Activated CD4-positive, alpha-beta T cell treated with anti-CD3 and anti-CD28 coated beads, Interleukin-2, amount 10 ng/mL, durations not matched to agents 7 days and 5 days (primary cell): ENCODE results near the gene HPCA. TPM values are rescaled to one million over a fixed set of nuclear protein-coding genes. Genes with fewer than 3 reads are reported as not detected.

Source experiments
- CTCF ChIA-PET: fragments of 350-600 bp; sonication (Branson Sonifier 250); formaldehyde crosslinking; loops from one replicate; lab custom pipeline; 2021; ENCODE audit warnings: antibody characterized with exemption; lab: Charles Lee
- POLR2A ChIA-PET: fragments of 350-600 bp; sonication (Branson Sonifier 250); formaldehyde crosslinking; loops from one replicate; lab custom pipeline; 2021; ENCODE audit warnings: antibody characterized with exemption; lab: Charles Lee
- DNase-seq: peaks from one replicate; pipeline ENCODE4 v3.0.0-alpha.2; 2020
- H3K27ac Mint-ChIP-seq: one replicate; pipeline ENCODE4 v1.8.0; 2021; ENCODE audit warnings: mild to moderate bottlenecking, moderate library complexity, mixed read lengths
- H3K27me3 Mint-ChIP-seq: one replicate; pipeline ENCODE4 v1.8.0; 2021; ENCODE audit warnings: mixed read lengths
- H3K36me3 Mint-ChIP-seq: one replicate; pipeline ENCODE4 v1.8.0; 2021; ENCODE audit warnings: low read depth, mixed read lengths
- H3K4me1 Mint-ChIP-seq: one replicate; pipeline ENCODE4 v1.8.0; 2021; ENCODE audit warnings: mixed read lengths
- H3K4me3 Mint-ChIP-seq: one replicate; pipeline ENCODE4 v1.8.0; 2021; ENCODE audit warnings: mild to moderate bottlenecking, moderate library complexity, mixed read lengths
- H3K9me3 Mint-ChIP-seq: one replicate; pipeline ENCODE4 v1.8.0; 2021; ENCODE audit warnings: mixed read lengths
- total RNA-seq, 2 experiments: library from RNA; stranded (reverse); gene quantifications; one replicate each; pipeline ENCODE4 v1.2.3, GENCODE V29; 2021

HPCA gene
- total RNA-seq = not detected

GRCh38 chr1:32886004-32886827 lies at the start of gene HPCA:
HPCA (plus strand) TSS chr1:32886491; CDS start chr1:32888899, 2,408 bp downstream.
- H3K27ac Mint-ChIP-seq = no peak within 1 kb of the TSS
- H3K4me1 Mint-ChIP-seq = peaks cover 3% of the 10 kb centered on the region
- H3K9me3 Mint-ChIP-seq = no peaks in the 10 kb centered on the region
- ChIA-PET POLR2A (no interaction called here), CTCF (interaction anchor here (0.9 to 4.5 kb wide), 6 partner anchors 10 to 241 kb away, joined by 3 to 11 read pairs (median 4); no protein-coding TSS in a partner anchor)
- H3K4me3 Mint-ChIP-seq = no peak within 1 kb of the TSS
- peaks cover 59% of the 10 kb centered on the region for H3K27me3 Mint-ChIP-seq
- peak; percentile 45 for DNase-seq
- H3K36me3 Mint-ChIP-seq = no peaks in the 10 kb centered on the region

GRCh38 chr1:32848354-32849063 lies 37.8 kb upstream of the HPCA start:
- Mint-ChIP-seq H3K36me3 (peaks cover 28% of the 10 kb centered on the region), H3K4me1 (no peaks in the 10 kb centered on the region), H3K4me3 (no peak overlapping the region), H3K27me3 (no peaks in the 10 kb centered on the region), H3K9me3 (no peaks in the 10 kb centered on the region), H3K27ac (no peak overlapping the region)
- CTCF ChIA-PET = interaction anchor here (1.1 kb wide), 1 partner anchor 28 kb away, joined by 5 read pairs; no protein-coding TSS in a partner anchor
- DNase-seq = no peak
- POLR2A ChIA-PET = no interaction called here

GRCh38 chr1:32855861-32856617 lies 30.3 kb upstream of the HPCA start:
- Mint-ChIP-seq H3K36me3 (peaks cover 55% of the 10 kb centered on the region), H3K9me3 (no peaks in the 10 kb centered on the region), H3K27me3 (no peaks in the 10 kb centered on the region), H3K27ac (no peak overlapping the region), H3K4me3 (no peak overlapping the region), H3K4me1 (no peaks in the 10 kb centered on the region)
- DNase-seq = no peak
- POLR2A ChIA-PET = no interaction called here
- CTCF ChIA-PET = no interaction called here

GRCh38 chr1:32858136-32858535 lies 28.2 kb upstream of the HPCA start:
- Mint-ChIP-seq H3K9me3 (no peaks in the 10 kb centered on the region), H3K27me3 (no peaks in the 10 kb centered on the region), H3K4me1 (no peaks in the 10 kb centered on the region), H3K36me3 (peaks cover 61% of the 10 kb centered on the region), H3K27ac (no peak overlapping the region), H3K4me3 (no peak overlapping the region)
- CTCF ChIA-PET = no interaction called here
- POLR2A ChIA-PET = no interaction called here
- no peak for DNase-seq

GRCh38 chr1:32858791-32859190 lies 27.5 kb upstream of the HPCA start:
- Mint-ChIP-seq H3K4me3 (no peak overlapping the region), H3K27me3 (no peaks in the 10 kb centered on the region), H3K27ac (no peak overlapping the region), H3K9me3 (no peaks in the 10 kb centered on the region), H3K4me1 (no peaks in the 10 kb centered on the region), H3K36me3 (peaks cover 56% of the 10 kb centered on the region)
- ChIA-PET CTCF (interaction anchor here (1.4 kb wide), 1 partner anchor 13 kb away, joined by 6 read pairs; no protein-coding TSS in a partner anchor), POLR2A (no interaction called here)
- no peak for DNase-seq

GRCh38 chr1:32859915-32860314 lies 26.4 kb upstream of the HPCA start:
- H3K4me1 Mint-ChIP-seq = no peaks in the 10 kb centered on the region
- H3K27me3 Mint-ChIP-seq = no peaks in the 10 kb centered on the region
- ChIA-PET CTCF (interaction anchor here (0.6 to 1.4 kb wide), 2 partner anchors 12 to 215 kb away, joined by 4 to 6 read pairs; no protein-coding TSS in a partner anchor), POLR2A (no interaction called here)
- no peak for DNase-seq
- H3K36me3 Mint-ChIP-seq = peaks cover 50% of the 10 kb centered on the region
- no peak overlapping the region for H3K27ac Mint-ChIP-seq
- H3K4me3 Mint-ChIP-seq = no peak overlapping the region
- H3K9me3 Mint-ChIP-seq = no peaks in the 10 kb centered on the region

GRCh38 chr1:32860566-32860965 lies 25.7 kb upstream of the HPCA start:
- Mint-ChIP-seq H3K27ac (no peak overlapping the region), H3K27me3 (no peaks in the 10 kb centered on the region), H3K9me3 (no peaks in the 10 kb centered on the region), H3K4me3 (no peak overlapping the region), H3K4me1 (no peaks in the 10 kb centered on the region), H3K36me3 (peaks cover 49% of the 10 kb centered on the region)
- POLR2A ChIA-PET = no interaction called here
- CTCF ChIA-PET = interaction anchor here (0.6 kb wide), 1 partner anchor 215 kb away, joined by 4 read pairs; no protein-coding TSS in a partner anchor
- no peak for DNase-seq

- no peak overlapping the region for H3K27ac Mint-ChIP-seq
- H3K4me3 Mint-ChIP-seq = no peak overlapping the region
- H3K9me3 Mint-ChIP-seq = no peaks in the 10 kb centered on the region
- DNase-seq = no peak
- no peaks in the 10 kb centered on the region for H3K4me1 Mint-ChIP-seq
- H3K27me3 Mint-ChIP-seq = no peaks in the 10 kb centered on the region
- H3K36me3 Mint-ChIP-seq = peaks cover 36% of the 10 kb centered on the region
- POLR2A ChIA-PET = no interaction called here
- CTCF ChIA-PET = interaction anchor here (1.1 kb wide), 1 partner anchor 10 kb away, joined by 3 read pairs; no protein-coding TSS in a partner anchor
These were observed 24.2 kb upstream of the HPCA start for GRCh38 chr1:32861904-32862695.

- Mint-ChIP-seq H3K9me3 (no peaks in the 10 kb centered on the region), H3K4me3 (no peak overlapping the region), H3K27ac (no peak overlapping the region), H3K27me3 (no peaks in the 10 kb centered on the region), H3K36me3 (peaks cover 28% of the 10 kb centered on the region), H3K4me1 (no peaks in the 10 kb centered on the region)
- no peak for DNase-seq
- POLR2A ChIA-PET = no interaction called here
- CTCF ChIA-PET = interaction anchor here (0.6 kb wide), 1 partner anchor 39 kb away, joined by 3 read pairs; no protein-coding TSS in a partner anchor
These were observed 22.9 kb upstream of the HPCA start for GRCh38 chr1:32863218-32863880.

- CTCF ChIA-PET = interaction anchor here (0.6 kb wide), 1 partner anchor 40 kb away, joined by 3 read pairs; no protein-coding TSS in a partner anchor
- Mint-ChIP-seq H3K27me3 (no peaks in the 10 kb centered on the region), H3K27ac (no peak overlapping the region)
These were observed 22.4 kb upstream of the HPCA start for GRCh38 chr1:32863881-32864245.

GRCh38 chr1:32864375-32865019 lies 21.8 kb upstream of the HPCA start:
- DNase-seq = no peak
- Mint-ChIP-seq H3K27ac (no peak overlapping the region), H3K9me3 (no peaks in the 10 kb centered on the region), H3K4me1 (no peaks in the 10 kb centered on the region), H3K4me3 (no peak overlapping the region), H3K36me3 (peaks cover 22% of the 10 kb centered on the region), H3K27me3 (peaks cover 5% of the 10 kb centered on the region)
- CTCF ChIA-PET = interaction anchor here (1.2 kb wide), 1 partner anchor 11 kb away, joined by 3 read pairs; no protein-coding TSS in a partner anchor
- POLR2A ChIA-PET = no interaction called here

More at GRCh38 chr1:32863881-32864245, 22.4 kb upstream of the HPCA start:
- Mint-ChIP-seq H3K9me3 (no peaks in the 10 kb centered on the region), H3K36me3 (peaks cover 23% of the 10 kb centered on the region), H3K4me1 (no peaks in the 10 kb centered on the region), H3K4me3 (no peak overlapping the region)
- DNase-seq = no peak
- POLR2A ChIA-PET = no interaction called here
